Measurements from ENCODE around the gene TAMALIN. TPM values are rescaled to one million over a fixed set of nuclear protein-coding genes. Genes with fewer than 3 reads are reported as not detected.

Gene TAMALIN
- total and polyA plus RNA-seq, 2 donors from 2014 or later: 22.3 to 52.3 TPM

DNA sequence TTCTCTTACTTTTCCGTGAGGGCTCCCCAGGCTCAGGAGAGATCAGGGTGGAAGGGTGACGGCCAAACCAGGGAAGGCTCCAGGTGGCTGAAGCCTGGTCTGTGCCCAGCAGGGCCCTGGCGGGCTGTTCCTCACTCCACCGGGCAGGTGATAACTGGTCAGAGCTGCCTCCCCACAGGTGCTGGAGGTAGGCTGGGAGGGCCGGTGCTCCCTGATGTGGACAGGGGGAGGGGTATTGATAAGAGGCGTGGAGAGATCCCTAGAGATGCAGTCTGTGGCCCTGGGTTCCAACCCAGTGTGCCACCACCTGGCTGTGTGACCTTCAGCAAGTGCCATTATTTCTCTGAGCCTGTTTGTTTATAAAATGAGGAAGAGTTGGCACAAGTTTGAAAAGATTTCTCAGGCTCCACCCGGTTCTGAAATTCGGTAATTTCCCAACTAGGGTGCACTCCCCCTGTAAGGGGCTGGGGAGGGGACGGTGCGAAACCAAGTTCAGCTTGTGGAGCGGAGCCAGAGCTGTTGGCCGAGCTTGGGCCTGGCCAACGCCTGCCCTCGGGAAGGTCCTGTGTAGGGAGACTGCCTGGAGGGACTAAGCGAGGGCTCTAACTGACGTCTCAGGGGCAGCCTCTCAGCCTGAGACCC is 43.5 kb downstream of the TAMALIN start:
- peak overlapping the region; percentile 96 to 97 for H3K27ac ChIP-seq (ENCODE audit: low read depth in 2 of 2, low read length in 2 of 2)
- no peaks in the 10 kb centered on the region for H3K27me3 ChIP-seq (ENCODE audit: control insufficient read depth, insufficient read depth, low read length)
- H3K4me3 ChIP-seq (ENCODE audit: low read length in 3 of 3): peak overlapping the region; percentile 33 to 78 (median 61)
- no peak for TF ChIP-seq CTCF (IDR thresholded peaks at IDR 0.05; ENCODE audit: borderline replicate concordance, extremely low read depth, insufficient read depth)
- H3K36me3 ChIP-seq (ENCODE audit: control insufficient read depth in 2 of 3, insufficient read depth in 3 of 3, low read length in 3 of 3): peaks cover 0 to 29% (median 3%) of the 10 kb centered on the region in 3 donors
- peak overlapping the region in 2 of 3 donors; percentile 95 to 97 for H3K9ac ChIP-seq (ENCODE audit: low read length in 3 of 3)
- no peaks in the 10 kb centered on the region for H3K9me3 ChIP-seq (ENCODE audit: control insufficient read depth in 2 of 3, insufficient read depth in 1 of 3, low read length in 3 of 3)
- H3K4me1 ChIP-seq (ENCODE audit: control insufficient read depth in 2 of 3, insufficient read depth in 2 of 3, low read depth in 1 of 3, low read length in 3 of 3): peaks cover 0 to 22% (median 8%) of the 10 kb centered on the region in 3 donors
- FAIRE-seq: no peak
- intact Hi-C loops (cut with DNase I): no loop called here
- DNase-seq: peak in 2 of 5 donors; percentile 74 to 80

- Histone ChIP-seq H3K9ac (ENCODE audit: low read length in 3 of 3) (peak within 1 kb of the TSS; percentile 26 to 97 (median 95)), H3K27ac (ENCODE audit: low read depth in 2 of 2, low read length in 2 of 2) (peak within 1 kb of the TSS; percentile 96 to 97), H3K4me1 (ENCODE audit: control insufficient read depth in 2 of 3, insufficient read depth in 2 of 3, low read depth in 1 of 3, low read length in 3 of 3) (peaks cover 0 to 17% (median 8%) of the 10 kb centered on the region in 3 donors), H3K9me3 (ENCODE audit: control insufficient read depth in 2 of 3, insufficient read depth in 1 of 3, low read length in 3 of 3) (no peaks in the 10 kb centered on the region), H3K36me3 (ENCODE audit: control insufficient read depth in 2 of 3, insufficient read depth in 3 of 3, low read length in 3 of 3) (peaks cover 0 to 33% (median 3%) of the 10 kb centered on the region in 3 donors), H3K27me3 (ENCODE audit: control insufficient read depth, insufficient read depth, low read length) (no peaks in the 10 kb centered on the region), H3K4me3 (ENCODE audit: low read length in 3 of 3) (peak within 1 kb of the TSS; percentile 62 to 84 (median 78))
- DNase-seq (peak; percentile 95 to 99 (median 96)), FAIRE-seq (no peak)
- TF ChIP-seq CTCF (IDR thresholded peaks at IDR 0.05; ENCODE audit: borderline replicate concordance, extremely low read depth, insufficient read depth): peak; percentile 7
- intact Hi-C loops (cut with DNase I): no loop called here
Measured at GRCh38 chr12:52050758-52051541, 44.2 kb downstream of the TAMALIN start, which contains the start of gene NR4A1. TSS of gene NR4A1 (plus strand) at chr12:52051442. CDS start at chr12:52054329, 2,887 bp downstream.

DNA sequence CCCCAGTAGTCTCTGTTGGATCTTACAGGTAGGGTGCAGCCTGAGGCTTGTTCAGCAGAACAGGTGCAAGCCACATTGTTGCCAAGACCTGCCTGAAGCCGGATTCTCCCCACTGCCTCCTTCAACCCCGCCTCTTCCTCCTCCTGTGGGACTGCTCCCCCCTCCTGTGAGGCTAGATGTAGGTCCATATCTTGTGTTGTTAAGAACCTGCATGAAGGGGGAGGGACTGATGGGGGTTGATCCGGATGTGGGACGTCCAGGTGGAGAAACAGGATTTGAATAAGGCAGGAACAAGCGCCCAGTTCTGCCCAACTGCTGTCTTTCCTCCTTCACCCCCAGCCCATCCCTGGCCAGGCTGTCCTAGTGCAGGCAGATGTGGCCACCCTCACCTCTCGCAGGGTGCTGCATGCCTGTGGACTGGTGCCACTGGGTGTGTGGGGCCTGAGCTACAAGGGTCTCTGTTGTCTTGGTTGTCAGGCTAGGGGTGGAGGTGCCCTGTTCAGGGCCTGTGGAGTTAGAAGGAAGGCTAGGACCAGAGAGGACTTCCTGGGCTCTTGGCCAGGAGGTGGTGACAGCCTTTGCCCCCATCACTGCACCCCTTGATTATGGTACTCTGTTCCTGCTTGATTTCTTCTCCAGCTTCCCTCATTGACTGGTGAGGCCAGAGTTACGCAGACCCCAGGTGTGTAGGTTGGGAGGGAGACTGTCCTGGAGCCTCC is 45.9 kb downstream of the TAMALIN start:
- intact Hi-C loops (cut with DNase I): no loop called here
- Histone ChIP-seq H3K27me3 (ENCODE audit: control insufficient read depth, insufficient read depth, low read length) (no peaks in the 10 kb centered on the region), H3K4me1 (ENCODE audit: control insufficient read depth in 2 of 3, insufficient read depth in 2 of 3, low read depth in 1 of 3, low read length in 3 of 3) (peaks cover 0 to 18% (median 8%) of the 10 kb centered on the region in 3 donors), H3K9ac (ENCODE audit: low read length in 3 of 3) (peak overlapping the region in 2 of 3 donors; percentile 84 to 93), H3K27ac (ENCODE audit: low read depth in 2 of 2, low read length in 2 of 2) (peak overlapping the region; percentile 94 to 97), H3K4me3 (ENCODE audit: low read length in 3 of 3) (peak overlapping the region; percentile 49 to 84 (median 78)), H3K36me3 (ENCODE audit: control insufficient read depth in 2 of 3, insufficient read depth in 3 of 3, low read length in 3 of 3) (peaks cover 0 to 50% (median 10%) of the 10 kb centered on the region in 3 donors), H3K9me3 (ENCODE audit: control insufficient read depth in 2 of 3, insufficient read depth in 1 of 3, low read length in 3 of 3) (no peaks in the 10 kb centered on the region)
- FAIRE-seq: no peak
- TF ChIP-seq CTCF (IDR thresholded peaks at IDR 0.05; ENCODE audit: borderline replicate concordance, extremely low read depth, insufficient read depth): no peak
- peak in 2 of 5 donors; percentile 36 to 40 for DNase-seq
